Activated naive CD8-positive, alpha-beta T cell treated with anti-CD3 and anti-CD28 coated beads for 36 hours (primary cell): Measurements from ENCODE around the gene PRDM15. TPM values are rescaled to one million over a fixed set of nuclear protein-coding genes. Genes with fewer than 3 reads are reported as not detected.

Experiments used
- DNase-seq: peaks from one replicate; pipeline ENCODE4 v3.0.0; 2021
- H3K27ac Mint-ChIP-seq: one replicate; pipeline ENCODE4 v1.8.0; 2022; ENCODE audit warnings: mild to moderate bottlenecking, moderate library complexity, mixed read lengths
- H3K27me3 Mint-ChIP-seq: one replicate; pipeline ENCODE4 v1.8.0; 2022; ENCODE audit warnings: mild to moderate bottlenecking, mixed read lengths
- H3K36me3 Mint-ChIP-seq: one replicate; pipeline ENCODE4 v1.8.0; 2021; ENCODE audit warnings: mild to moderate bottlenecking, mixed read lengths
- H3K4me1 Mint-ChIP-seq: one replicate; pipeline ENCODE4 v1.8.0; 2021; ENCODE audit warnings: mixed read lengths
- H3K4me3 Mint-ChIP-seq: one replicate; pipeline ENCODE4 v1.8.0; 2022; ENCODE audit warnings: mild to moderate bottlenecking, moderate library complexity, mixed read lengths
- H3K9me3 Mint-ChIP-seq: one replicate; pipeline ENCODE4 v1.8.0; 2022; ENCODE audit warnings: mixed read lengths
- total RNA-seq, 2 experiments: library from RNA; stranded (reverse); gene quantifications; one replicate each; pipeline ENCODE4 v1.2.3, GENCODE V29; 2021

Gene PRDM15
- total RNA-seq, 2 experiments from 2014 or later: 9.3 to 10.1 TPM

DNA sequence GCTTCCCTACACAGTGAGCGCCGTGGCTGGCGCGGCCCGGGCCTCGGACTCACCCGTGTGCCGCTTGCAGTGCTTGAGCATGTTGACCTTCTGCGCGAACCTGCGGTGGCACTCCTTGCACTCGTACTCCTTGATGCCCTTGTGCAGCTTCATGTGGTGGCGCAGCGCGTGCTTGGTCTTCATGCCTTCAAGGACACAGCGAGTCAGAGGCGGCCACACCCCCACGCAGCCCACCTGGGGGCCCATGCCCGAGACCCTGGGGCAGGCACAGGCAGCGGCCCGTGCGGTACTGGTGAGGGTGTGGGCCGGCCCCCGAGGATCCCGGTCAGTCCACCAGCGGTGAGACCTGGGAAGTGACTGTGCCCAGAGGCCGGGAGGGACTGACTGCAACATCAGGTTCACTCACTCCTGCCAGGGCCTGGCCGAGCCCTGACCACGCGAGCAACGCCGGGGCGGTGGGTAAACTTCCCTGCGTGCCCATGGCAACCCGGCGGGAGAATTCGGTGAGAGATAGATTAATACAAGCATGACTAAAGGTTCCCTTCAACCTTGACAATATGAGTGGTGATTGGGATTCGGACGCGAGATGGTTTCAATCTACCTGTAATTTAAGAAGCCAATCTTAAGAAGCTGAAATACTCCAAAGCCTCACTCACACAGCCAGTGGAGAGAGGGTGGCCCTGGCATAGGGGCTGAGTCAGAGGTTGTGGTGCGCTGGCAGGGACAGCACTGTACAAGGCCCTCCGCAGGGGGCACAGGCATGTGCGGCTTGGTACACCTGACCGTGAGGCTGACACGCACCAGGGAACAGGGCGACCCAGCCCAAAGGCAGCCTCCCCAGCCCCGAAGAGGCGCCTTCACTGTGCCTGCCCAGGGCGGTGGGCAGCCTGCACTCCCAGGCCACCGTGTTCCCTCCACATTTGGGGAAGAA lies 63.2 kb downstream of the PRDM15 start:
- H3K27me3 Mint-ChIP-seq: no peaks in the 10 kb centered on the region
- H3K27ac Mint-ChIP-seq: no peak overlapping the region
- no peak overlapping the region for H3K4me3 Mint-ChIP-seq
- peaks cover 2% of the 10 kb centered on the region for H3K4me1 Mint-ChIP-seq
- DNase-seq: no peak
- no peaks in the 10 kb centered on the region for H3K9me3 Mint-ChIP-seq
- H3K36me3 Mint-ChIP-seq: peaks cover 11% of the 10 kb centered on the region

DNA sequence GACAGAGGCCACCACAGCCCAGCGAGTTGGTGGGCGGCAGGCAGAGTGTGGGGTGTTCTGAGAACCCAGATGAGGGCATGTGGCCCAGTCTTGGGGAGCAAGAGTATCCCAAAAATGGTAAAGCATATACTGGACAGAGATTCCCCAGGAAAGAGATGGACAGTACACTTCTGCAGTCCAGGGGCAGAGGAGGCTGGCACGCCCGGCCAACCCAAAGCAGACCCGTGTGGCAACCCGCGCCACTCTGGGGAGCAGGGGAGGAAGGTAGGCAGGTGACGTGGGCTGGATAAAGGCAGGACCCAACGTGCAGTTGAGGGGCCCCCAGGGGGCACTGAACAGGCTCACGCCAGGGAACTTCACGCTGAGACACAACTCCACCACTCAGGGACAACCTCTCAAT lies 65.9 kb downstream of the PRDM15 start:
- Mint-ChIP-seq H3K4me3 (no peak overlapping the region), H3K27me3 (no peaks in the 10 kb centered on the region)

DNA sequence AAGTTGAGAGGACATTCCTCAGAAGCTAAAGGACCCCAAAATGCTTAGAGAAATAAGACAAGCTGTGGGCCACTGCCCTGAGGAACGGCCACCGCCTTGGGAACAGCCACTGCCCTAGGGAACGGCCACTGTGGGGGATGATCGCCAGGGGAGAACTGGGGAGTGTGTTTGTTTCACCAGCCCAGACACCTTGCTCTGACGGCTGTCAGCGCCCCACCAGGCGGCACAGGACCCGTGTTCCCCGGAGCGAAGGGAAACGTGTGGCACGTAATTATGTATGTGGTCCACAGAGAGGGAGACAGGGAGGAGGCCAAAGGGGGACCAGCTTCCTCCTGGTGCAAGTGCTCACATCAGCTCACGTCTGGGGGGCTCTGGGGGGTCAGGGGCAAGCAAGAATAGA lies 66.5 kb downstream of the PRDM15 start:
- Mint-ChIP-seq H3K4me3 (no peak overlapping the region), H3K27ac (no peak overlapping the region), H3K27me3 (no peaks in the 10 kb centered on the region), H3K4me1 (peaks cover 2% of the 10 kb centered on the region), H3K36me3 (peaks cover 20% of the 10 kb centered on the region), H3K9me3 (no peaks in the 10 kb centered on the region)
- DNase-seq: no peak

More for the DNA sequence above, 65.9 kb downstream of the PRDM15 start:
- peaks cover 2% of the 10 kb centered on the region for H3K4me1 Mint-ChIP-seq
- peaks cover 16% of the 10 kb centered on the region for H3K36me3 Mint-ChIP-seq
- H3K9me3 Mint-ChIP-seq: no peaks in the 10 kb centered on the region
- no peak overlapping the region for H3K27ac Mint-ChIP-seq
- no peak for DNase-seq

DNA sequence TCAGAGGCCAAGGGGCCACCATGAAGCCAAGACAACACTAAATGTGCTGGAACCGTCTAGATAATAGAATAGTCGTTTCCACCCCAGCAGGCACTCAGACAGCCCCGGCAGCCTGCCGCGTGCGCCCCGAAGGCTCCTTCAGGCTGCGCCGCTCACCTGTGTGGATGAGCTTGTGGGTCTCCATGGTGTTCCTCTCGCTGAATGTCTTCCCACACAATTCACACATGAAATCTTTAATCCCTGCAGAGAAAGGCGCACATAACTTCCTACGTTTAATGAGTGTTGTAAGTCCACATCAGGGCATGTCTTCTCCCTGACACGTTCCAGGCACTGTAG lies 68.6 kb downstream of the PRDM15 start:
- Mint-ChIP-seq H3K27me3 (peaks cover 4% of the 10 kb centered on the region), H3K27ac (no peak overlapping the region), H3K9me3 (peaks cover 6% of the 10 kb centered on the region), H3K4me1 (no peaks in the 10 kb centered on the region), H3K36me3 (peaks cover 32% of the 10 kb centered on the region), H3K4me3 (no peak overlapping the region)
- no peak for DNase-seq

DNA sequence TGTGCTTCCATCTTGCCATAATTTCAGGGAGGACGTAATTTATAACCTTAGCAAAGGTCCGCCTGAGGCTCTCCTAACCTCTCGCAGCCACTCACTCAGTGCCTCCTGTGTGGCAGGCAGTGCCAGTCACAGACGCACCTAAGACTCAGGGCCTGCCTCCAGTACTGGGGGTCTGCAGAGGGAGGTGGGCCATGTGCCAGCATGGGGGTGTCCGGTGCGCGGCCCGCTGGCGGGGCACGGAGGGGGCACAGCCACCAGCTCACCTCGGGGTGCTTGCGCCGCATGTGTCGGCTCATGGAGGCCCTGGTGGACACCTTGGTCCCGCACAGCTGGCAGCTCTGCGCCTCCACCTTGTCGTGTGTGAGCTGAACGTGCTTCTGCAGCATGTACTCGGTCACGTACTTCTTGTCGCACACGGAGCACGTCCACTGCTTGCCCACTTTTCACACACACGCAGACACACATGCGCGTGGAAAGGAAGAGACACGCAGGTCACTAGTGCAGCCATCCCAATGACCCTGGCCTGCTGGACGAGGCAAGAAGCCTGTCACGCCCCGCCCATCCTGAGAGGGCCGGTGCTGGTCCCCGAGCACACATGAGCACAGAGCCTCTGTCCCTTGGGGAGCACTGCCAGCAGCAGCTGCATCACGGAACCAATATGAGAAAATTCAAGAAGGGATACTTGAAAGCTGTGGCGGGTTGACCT lies 69.1 kb downstream of the PRDM15 start:
- H3K9me3 Mint-ChIP-seq: peaks cover 6% of the 10 kb centered on the region
- H3K27me3 Mint-ChIP-seq: peaks cover 4% of the 10 kb centered on the region
- DNase-seq: no peak
- H3K4me3 Mint-ChIP-seq: no peak overlapping the region
- no peaks in the 10 kb centered on the region for H3K4me1 Mint-ChIP-seq
- no peak overlapping the region for H3K27ac Mint-ChIP-seq
- H3K36me3 Mint-ChIP-seq: peaks cover 33% of the 10 kb centered on the region

DNA sequence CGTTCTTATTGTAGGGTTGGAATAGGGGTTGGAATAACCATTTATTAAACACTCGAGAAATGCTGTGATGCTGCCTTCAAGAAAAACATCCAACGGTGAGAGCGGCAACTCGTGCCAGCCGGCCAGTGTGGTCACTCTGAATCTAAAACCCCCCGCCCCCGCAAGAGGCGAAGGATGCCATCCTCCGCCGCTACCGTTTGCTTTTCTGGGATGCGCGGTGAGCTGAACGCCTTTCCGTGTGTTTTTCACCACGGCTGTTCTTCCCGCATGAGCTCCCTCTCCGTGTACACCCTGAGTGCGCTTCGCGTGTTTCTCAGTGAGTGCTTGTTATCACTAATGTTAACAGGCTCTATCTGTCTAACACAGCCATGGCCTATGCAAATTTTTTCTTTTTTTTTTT lies 70.3 kb downstream of the PRDM15 start:
- no peak for DNase-seq
- H3K9me3 Mint-ChIP-seq: peaks cover 6% of the 10 kb centered on the region
- no peaks in the 10 kb centered on the region for H3K4me1 Mint-ChIP-seq
- peaks cover 37% of the 10 kb centered on the region for H3K36me3 Mint-ChIP-seq
- H3K27ac Mint-ChIP-seq: no peak overlapping the region
- peaks cover 4% of the 10 kb centered on the region for H3K27me3 Mint-ChIP-seq
- H3K4me3 Mint-ChIP-seq: no peak overlapping the region

DNA sequence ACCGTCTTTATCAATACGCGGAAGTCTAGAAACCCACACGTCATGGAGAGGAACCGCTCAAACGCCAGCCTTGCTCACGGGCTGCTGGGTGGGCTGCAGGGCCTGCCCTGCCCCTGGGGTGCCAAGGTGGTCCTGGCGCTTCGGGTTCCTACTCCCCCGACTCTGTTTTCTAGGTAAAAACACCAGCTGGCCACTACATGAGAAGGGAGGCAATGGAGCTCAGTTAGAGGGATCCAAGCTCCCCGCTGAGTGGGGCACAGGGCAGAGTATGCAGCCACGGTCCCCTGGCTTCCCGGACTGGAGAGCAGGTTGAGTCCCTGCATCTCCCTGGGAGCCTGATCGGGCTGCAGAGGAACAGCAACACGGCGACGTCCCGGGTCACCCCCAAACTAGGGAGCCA lies 71.0 kb downstream of the PRDM15 start:
- Mint-ChIP-seq H3K36me3 (peaks cover 37% of the 10 kb centered on the region), H3K27ac (no peak overlapping the region)

DNA sequence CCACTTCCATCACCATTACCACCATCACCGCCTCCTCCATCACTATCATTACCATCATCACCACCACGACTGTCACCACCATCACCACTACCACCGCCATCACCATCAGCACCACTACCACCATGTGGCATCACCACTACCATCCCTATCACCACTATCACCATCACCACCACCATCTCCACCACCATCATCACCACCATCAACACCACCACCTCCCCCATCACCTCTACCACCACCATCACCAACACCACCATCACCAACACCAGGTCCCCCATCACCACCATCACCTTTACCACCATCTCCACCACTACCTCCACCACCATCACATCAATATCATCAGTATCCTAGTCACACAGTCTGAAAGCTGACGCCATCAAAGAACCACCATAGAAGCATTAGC lies 72.4 kb downstream of the PRDM15 start:
- Mint-ChIP-seq H3K4me3 (peak overlapping the region; percentile 11), H3K27ac (peak overlapping the region; percentile 70), H3K4me1 (no peaks in the 10 kb centered on the region), H3K9me3 (peaks cover 6% of the 10 kb centered on the region), H3K36me3 (peaks cover 35% of the 10 kb centered on the region), H3K27me3 (peaks cover 4% of the 10 kb centered on the region)
- DNase-seq: no peak

More for the DNA sequence above, 71.0 kb downstream of the PRDM15 start:
- no peak for DNase-seq
- Mint-ChIP-seq H3K27me3 (peaks cover 4% of the 10 kb centered on the region), H3K4me3 (no peak overlapping the region), H3K9me3 (peaks cover 6% of the 10 kb centered on the region), H3K4me1 (no peaks in the 10 kb centered on the region)

DNA sequence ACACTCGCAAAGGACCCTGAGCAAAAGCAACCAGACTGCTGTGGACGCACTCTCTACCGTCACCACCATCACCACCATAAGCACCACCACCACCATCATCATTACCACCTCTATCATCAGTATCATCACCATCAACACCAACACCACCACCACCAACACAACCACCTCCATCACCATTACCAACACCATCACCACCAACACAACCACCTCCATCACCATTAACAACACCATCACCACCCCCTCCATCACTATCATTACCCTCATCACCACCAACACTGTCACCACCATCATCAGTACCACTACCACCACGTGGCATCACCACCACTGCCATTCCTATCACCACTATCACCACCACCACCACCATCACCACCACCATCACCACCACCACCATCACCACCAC lies 73.5 kb downstream of the PRDM15 start:
- Mint-ChIP-seq H3K9me3 (peaks cover 6% of the 10 kb centered on the region), H3K36me3 (peaks cover 38% of the 10 kb centered on the region), H3K4me3 (no peak overlapping the region), H3K27me3 (peaks cover 4% of the 10 kb centered on the region), H3K27ac (peak overlapping the region; percentile 22), H3K4me1 (no peaks in the 10 kb centered on the region)
- DNase-seq: no peak

DNA sequence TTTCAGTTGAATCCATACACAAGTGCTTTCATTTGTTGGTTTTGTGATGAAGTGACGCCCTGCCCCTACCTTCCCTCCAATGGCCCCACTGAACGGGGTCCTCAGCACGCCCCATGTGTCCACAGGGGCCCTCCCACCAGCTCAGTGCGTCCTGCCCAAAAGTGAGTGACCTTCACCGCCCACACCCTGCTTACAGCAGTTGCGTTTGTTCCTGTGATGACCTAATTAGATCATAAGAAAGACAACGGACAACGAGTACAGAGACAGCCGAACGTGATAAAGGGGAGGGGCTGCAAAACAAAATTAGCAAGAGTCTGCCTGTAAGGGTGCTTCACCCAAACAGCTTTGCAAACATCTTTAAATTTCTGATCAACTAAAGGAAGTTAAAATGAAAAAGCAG lies 74.1 kb downstream of the PRDM15 start:
- Mint-ChIP-seq H3K36me3 (peaks cover 36% of the 10 kb centered on the region), H3K4me1 (no peaks in the 10 kb centered on the region), H3K27ac (no peak overlapping the region), H3K9me3 (peaks cover 6% of the 10 kb centered on the region), H3K27me3 (peaks cover 4% of the 10 kb centered on the region), H3K4me3 (no peak overlapping the region)
- DNase-seq: no peak

DNA sequence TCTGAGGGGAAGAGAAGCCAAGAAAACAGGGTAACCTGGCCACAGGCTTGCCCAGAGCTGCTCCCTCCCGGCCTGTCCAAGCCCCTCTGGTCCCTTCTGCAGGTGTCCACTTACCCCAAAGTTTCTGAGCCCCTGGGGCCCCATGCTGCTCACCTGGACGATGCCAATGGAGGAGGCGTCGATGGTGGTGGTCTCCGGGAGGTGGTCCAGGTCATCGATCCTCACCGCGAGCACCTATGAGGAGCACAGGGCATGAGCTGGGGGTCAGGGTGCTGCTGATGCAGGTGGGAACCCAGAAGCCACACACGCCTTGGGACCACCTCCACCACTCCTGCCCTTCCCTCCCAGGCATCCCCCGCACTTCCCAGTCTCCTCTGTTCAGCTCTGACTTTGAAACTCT lies 74.8 kb downstream of the PRDM15 start:
- H3K27ac Mint-ChIP-seq: no peak overlapping the region
- H3K4me1 Mint-ChIP-seq: no peaks in the 10 kb centered on the region
- DNase-seq: no peak
- H3K36me3 Mint-ChIP-seq: peaks cover 36% of the 10 kb centered on the region
- peaks cover 6% of the 10 kb centered on the region for H3K9me3 Mint-ChIP-seq
- H3K4me3 Mint-ChIP-seq: no peak overlapping the region
- peaks cover 4% of the 10 kb centered on the region for H3K27me3 Mint-ChIP-seq

DNA sequence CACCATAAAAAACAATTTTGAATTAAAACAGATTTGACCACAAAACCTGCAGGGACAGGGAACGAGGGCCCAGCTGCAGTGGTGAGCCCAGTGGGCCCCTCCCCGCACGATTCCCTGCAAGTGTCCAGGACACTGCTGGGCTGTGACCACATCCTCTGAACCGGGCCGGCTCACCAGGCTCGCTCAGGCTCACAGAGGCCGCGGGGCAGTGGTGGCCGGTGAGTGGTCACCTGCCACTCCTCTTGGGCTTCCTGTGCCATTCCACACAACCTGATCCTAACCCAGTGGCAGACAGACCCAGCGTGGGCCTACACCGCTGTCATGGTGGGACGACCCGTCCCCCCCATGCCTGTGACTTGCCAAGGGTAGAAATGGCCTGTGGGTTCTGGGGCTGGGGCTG lies 75.8 kb downstream of the PRDM15 start:
- H3K36me3 Mint-ChIP-seq: peaks cover 34% of the 10 kb centered on the region
- no peaks in the 10 kb centered on the region for H3K4me1 Mint-ChIP-seq
- H3K27ac Mint-ChIP-seq: no peak overlapping the region
- DNase-seq: no peak
- peaks cover 4% of the 10 kb centered on the region for H3K27me3 Mint-ChIP-seq
- H3K9me3 Mint-ChIP-seq: peaks cover 6% of the 10 kb centered on the region
- H3K4me3 Mint-ChIP-seq: no peak overlapping the region

DNA sequence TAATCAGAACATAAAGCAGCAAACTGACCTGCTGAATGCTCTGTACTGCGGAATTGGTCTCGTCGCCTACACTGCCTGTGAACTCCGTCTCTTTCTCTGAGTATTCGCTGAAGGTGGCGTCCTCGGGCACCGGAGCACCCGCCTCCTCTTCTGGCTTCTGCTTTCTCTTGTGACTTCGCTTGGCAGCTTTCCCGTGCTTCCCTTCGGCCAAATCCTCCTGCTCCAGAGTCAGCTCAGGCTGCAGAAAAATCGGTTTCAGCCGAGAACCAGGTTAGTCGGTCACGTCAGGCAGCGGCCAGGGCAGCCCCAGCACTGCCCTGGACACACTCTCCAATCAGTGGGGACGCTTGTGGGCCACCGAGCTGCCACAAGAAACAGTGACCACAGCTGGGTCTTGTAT lies 76.5 kb downstream of the PRDM15 start:
- Mint-ChIP-seq H3K4me1 (no peaks in the 10 kb centered on the region), H3K9me3 (peaks cover 6% of the 10 kb centered on the region), H3K4me3 (no peak overlapping the region), H3K27me3 (peaks cover 4% of the 10 kb centered on the region), H3K36me3 (peaks cover 27% of the 10 kb centered on the region), H3K27ac (no peak overlapping the region)
- no peak for DNase-seq

DNA sequence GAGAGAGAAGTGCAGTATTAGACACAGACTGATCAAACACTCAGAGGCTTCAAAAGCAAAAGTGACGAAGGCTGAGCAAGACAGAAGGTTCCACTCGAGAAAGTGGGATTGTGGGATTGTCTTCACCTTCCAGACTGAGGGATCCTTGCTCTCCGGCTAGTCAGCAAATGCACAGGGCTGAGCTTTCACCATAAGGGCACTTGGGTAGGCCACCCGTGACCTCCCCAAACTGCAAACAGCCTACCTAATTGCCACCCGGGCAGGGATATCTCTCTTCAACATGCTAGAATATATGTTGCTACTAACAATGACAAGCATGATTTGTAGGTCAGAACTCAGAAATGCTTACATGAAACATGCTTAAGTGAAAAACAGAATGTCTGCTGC lies 77.0 kb downstream of the PRDM15 start:
- DNase-seq: no peak
- H3K27me3 Mint-ChIP-seq: peaks cover 4% of the 10 kb centered on the region
- peaks cover 23% of the 10 kb centered on the region for H3K36me3 Mint-ChIP-seq
- no peaks in the 10 kb centered on the region for H3K4me1 Mint-ChIP-seq
- peaks cover 6% of the 10 kb centered on the region for H3K9me3 Mint-ChIP-seq
- H3K4me3 Mint-ChIP-seq: no peak overlapping the region
- H3K27ac Mint-ChIP-seq: no peak overlapping the region

DNA sequence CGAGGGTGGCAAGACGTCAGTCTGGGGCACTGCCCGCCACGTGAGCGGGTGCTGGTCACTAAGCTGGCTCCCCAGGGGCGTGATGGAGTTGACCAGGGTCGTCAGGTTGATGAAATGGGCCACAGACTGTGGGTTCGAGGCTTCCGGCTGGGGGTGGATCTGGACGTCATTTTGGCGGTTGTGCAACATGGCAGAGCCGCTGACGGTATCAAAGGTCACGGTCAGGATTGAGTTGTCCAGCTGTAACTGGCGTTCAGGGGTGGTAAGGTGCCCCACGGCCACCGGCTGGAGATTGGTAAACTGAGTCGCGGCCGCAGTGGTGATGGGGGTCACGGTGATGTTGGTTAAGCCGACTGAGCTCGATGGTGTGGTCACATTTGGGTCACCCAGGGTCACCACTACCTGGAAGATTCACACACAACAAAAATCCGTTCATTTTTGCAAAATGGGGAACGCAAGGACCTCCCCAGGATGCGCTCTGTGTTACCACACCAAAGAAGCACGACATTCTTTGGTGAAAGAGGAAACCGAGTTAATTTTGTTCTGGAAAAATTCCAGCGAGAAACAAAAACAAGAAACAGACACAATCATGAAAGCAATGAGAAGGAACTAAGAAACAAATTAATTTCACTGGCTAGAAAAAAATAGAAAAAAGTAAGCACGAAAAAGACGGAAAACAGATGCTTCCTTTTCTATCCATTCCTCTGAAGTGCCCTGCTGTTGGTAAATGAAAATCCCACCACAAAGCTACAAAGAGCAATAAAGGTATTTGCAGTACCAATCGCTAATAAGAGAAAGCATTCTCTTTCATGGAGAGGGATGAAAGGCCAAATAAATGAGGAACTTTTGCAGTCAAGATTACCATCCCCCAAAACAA lies 77.6 kb downstream of the PRDM15 start:
- no peak for DNase-seq
- H3K36me3 Mint-ChIP-seq: peaks cover 18% of the 10 kb centered on the region
- peaks cover under 1% of the 10 kb centered on the region for H3K9me3 Mint-ChIP-seq
- H3K4me3 Mint-ChIP-seq: no peak overlapping the region
- peaks cover under 1% of the 10 kb centered on the region for H3K27me3 Mint-ChIP-seq
- H3K4me1 Mint-ChIP-seq: no peaks in the 10 kb centered on the region
- no peak overlapping the region for H3K27ac Mint-ChIP-seq
